Measurements from ENCODE around the gene TSHZ3.

- TF ChIP-seq POLR2A (IDR thresholded peaks at IDR 0.05): no peak
- TF ChIP-seq, protein P1, sequence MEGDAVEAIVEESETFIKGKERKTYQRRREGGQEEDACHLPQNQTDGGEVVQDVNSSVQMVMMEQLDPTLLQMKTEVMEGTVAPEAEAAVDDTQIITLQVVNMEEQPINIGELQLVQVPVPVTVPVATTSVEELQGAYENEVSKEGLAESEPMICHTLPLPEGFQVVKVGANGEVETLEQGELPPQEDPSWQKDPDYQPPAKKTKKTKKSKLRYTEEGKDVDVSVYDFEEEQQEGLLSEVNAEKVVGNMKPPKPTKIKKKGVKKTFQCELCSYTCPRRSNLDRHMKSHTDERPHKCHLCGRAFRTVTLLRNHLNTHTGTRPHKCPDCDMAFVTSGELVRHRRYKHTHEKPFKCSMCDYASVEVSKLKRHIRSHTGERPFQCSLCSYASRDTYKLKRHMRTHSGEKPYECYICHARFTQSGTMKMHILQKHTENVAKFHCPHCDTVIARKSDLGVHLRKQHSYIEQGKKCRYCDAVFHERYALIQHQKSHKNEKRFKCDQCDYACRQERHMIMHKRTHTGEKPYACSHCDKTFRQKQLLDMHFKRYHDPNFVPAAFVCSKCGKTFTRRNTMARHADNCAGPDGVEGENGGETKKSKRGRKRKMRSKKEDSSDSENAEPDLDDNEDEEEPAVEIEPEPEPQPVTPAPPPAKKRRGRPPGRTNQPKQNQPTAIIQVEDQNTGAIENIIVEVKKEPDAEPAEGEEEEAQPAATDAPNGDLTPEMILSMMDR (IDR thresholded peaks at IDR 0.05): no peak
Observed at GRCh38 chr19:31329819-31330218, 19.4 kb downstream of the TSHZ3 start.

Data from suprapubic skin (tissue), 3 donors.